GM12878 (cell line): ENCODE data around the gene RIN2. TPM values are rescaled to one million over a fixed set of nuclear protein-coding genes. Genes with fewer than 3 reads are reported as not detected.

Experiments
- ATAC-seq: fragments of 200-7000 bp; cut with Tn5 transposase; 3 replicates; pipeline ENCODE4 v1.9.1; 2020; ENCODE audit warnings: mild to moderate bottlenecking, moderate library complexity
- BruUV-seq: library from RNA; stranded (reverse); fragments of 400-500 nt; replicated peaks from 2 replicates; lab custom pipeline; 2021; lab: Mats Ljungman, UMichigan
- CTCF ChIA-PET: fragments of 300-600 bp; sonication (Branson Sonifier 250); formaldehyde crosslinking; extraction: SDS; loops from one replicate; lab custom pipeline; 2021; ENCODE audit warnings: inconsistent platforms; lab: Yijun Ruan, JAX
- POLR2A ChIA-PET: fragments of 350-600 bp; formaldehyde crosslinking; extraction: SDS; loops from one replicate; lab custom pipeline; 2021; ENCODE audit warnings: inconsistent platforms; lab: Charles Lee
- RAD21 ChIA-PET: fragments of 300-600 bp; sonication (Branson Sonifier 250); formaldehyde crosslinking; loops from one replicate; lab custom pipeline; 2023; ENCODE audit warnings: antibody characterized with exemption; ENCODE audit not compliant: unreplicated experiment; lab: Charles Lee
- SMC1A ChIA-PET: fragments of 300-600 bp; sonication (Branson Sonifier 250); formaldehyde crosslinking; loops from one replicate; lab custom pipeline; 2023; ENCODE audit not compliant: unreplicated experiment, uncharacterized antibody; lab: Charles Lee
- DNase-seq: peaks from one replicate; pipeline ENCODE4 v3.0.0-alpha.2; 2011; ENCODE audit warnings: low read depth, low spot score
- FAIRE-seq: peaks from 3 replicates; lab custom pipeline; 2011; peaks lifted over from hg19 to GRCh38; lab: Jason Lieb, UNC
- H2AFZ ChIP-seq: 2 replicates; pipeline ENCODE4 v1.6.0; 2011; ENCODE audit warnings: low read depth, low read length, control low read depth; ENCODE audit not compliant: control insufficient read depth
- H3K27ac ChIP-seq: 2 replicates; pipeline ENCODE4 v1.5.1; 2011; ENCODE audit warnings: control low read depth; ENCODE audit not compliant: control insufficient read depth, insufficient read depth
- H3K27me3 ChIP-seq, 2 experiments: replicated peaks in 1 of 2; 2 replicates each; pipeline versions ENCODE4 v1.6.0 to v1.6.1; 2011; ENCODE audit warnings: low read length in 1 of 2; ENCODE audit not compliant: control insufficient read depth in 2 of 2, insufficient read depth in 2 of 2
- H3K36me3 ChIP-seq, 2 experiments: 2 replicates each; pipeline ENCODE4 v1.5.1; 2011; ENCODE audit warnings: low read length in 1 of 2; ENCODE audit not compliant: control insufficient read depth in 2 of 2, insufficient read depth in 2 of 2
- H3K4me1 ChIP-seq: 2 replicates; pipeline ENCODE4 v1.6.1; 2011; ENCODE audit warnings: mild to moderate bottlenecking, low read length, moderate library complexity, mixed read lengths; ENCODE audit not compliant: control insufficient read depth, insufficient read depth
- H3K4me2 ChIP-seq: 2 replicates; pipeline ENCODE4 v1.6.0; 2011; ENCODE audit warnings: control low read depth; ENCODE audit not compliant: control insufficient read depth, insufficient read depth
- H3K4me3 ChIP-seq: fragments of 200-600 bp; sonication (generic); 2 replicates; pipeline ENCODE4 v1.5.1; 2016
- H3K79me2 ChIP-seq: 2 replicates; pipeline ENCODE4 v1.6.0; 2011; ENCODE audit warnings: low read length; ENCODE audit not compliant: control insufficient read depth, insufficient read depth
- H3K9ac ChIP-seq: 2 replicates; pipeline ENCODE4 v1.8.0; 2011; ENCODE audit warnings: low read length, control low read depth, mixed read lengths; ENCODE audit not compliant: control insufficient read depth, insufficient read depth
- H3K9me3 ChIP-seq: replicated peaks from 3 replicates; pipeline ENCODE4 v1.5.1; 2011; ENCODE audit warnings: mild to moderate bottlenecking, low read length; ENCODE audit not compliant: control insufficient read depth, insufficient read depth
- H4K20me1 ChIP-seq: 2 replicates; pipeline ENCODE4 v1.6.0; 2011; ENCODE audit not compliant: control insufficient read depth, insufficient read depth
- CBX5 ChIP-seq: sonication (generic); IDR thresholded peaks from 2 replicates; pipeline ENCODE4 v1.6.1; 2016; ENCODE audit warnings: low read depth, moderate library complexity, mild to moderate bottlenecking, inconsistent platforms
- ELK1 ChIP-seq: IDR thresholded peaks from 2 replicates; pipeline ENCODE4 v1.6.1; 2012; ENCODE audit warnings: low read depth, low read length, improper control_type of control experiment
- FOXK2 ChIP-seq: fragments of 450-650 bp; IDR thresholded peaks from 2 replicates; pipeline ENCODE4 v1.6.1; 2017; ENCODE audit warnings: mild to moderate bottlenecking, moderate library complexity
- PAX5 ChIP-seq: IDR thresholded peaks from 2 replicates; pipeline ENCODE4 v1.6.1; 2011; ENCODE audit warnings: low read depth, low read length, borderline replicate concordance
- ZZZ3 ChIP-seq: IDR thresholded peaks from 2 replicates; pipeline ENCODE4 v1.6.1; 2011; ENCODE audit warnings: low read depth; ENCODE audit not compliant: control insufficient read depth, insufficient read length
- WGBS: methylation state at CpG from one replicate; pipeline ENCODE4 v1.1.6; 2016; ENCODE audit warnings: low lambda C conversion rate; ENCODE audit not compliant: insufficient replicate concordance, insufficient coverage; ENCODE audit errors: missing lambda C conversion rate; 5-methylcytosine and 5-hydroxymethylcytosine counted together
- in situ Hi-C: fragments of 300-500 bp; cut with MboI; formaldehyde crosslinking; loops from 9 replicates; pipeline ENCODE4 v1.14.3; 2018; ENCODE audit warnings: mixed read lengths
- intact Hi-C: fragments of 100-400 bp; cut with micrococcal nuclease; formaldehyde crosslinking; loops from one replicate; pipeline ENCODE4 v1.14.2; 2022; ENCODE audit not compliant: unreplicated experiment
- polyA plus RNA-seq, 11 experiments: library from polyadenylated mRNA; depleted of rRNA in 4 of 11; unstranded in 6 of 11; stranded (reverse) in 5 of 11; fragments of >200 nt; fragmentation: Nextera tagmentation in 4 of 11; fragmentation: Illumina TruSeq in 1 of 11; extraction: Ambion mirVana in 4 of 11; extraction: Trizol in 1 of 11; gene quantifications; 1 replicate in 1 of 11; 2 replicates in 10 of 11; pipeline versions ENCODE4 v1.2.1 to v1.2.3, GENCODE V29; 2011 to 2016; ENCODE audit warnings: inconsistent platforms in 2 of 11, missing spikeins in 2 of 11, low read depth in 1 of 11
- total RNA-seq, 4 experiments: library from RNA; depleted of rRNA in 3 of 4; stranded (reverse); fragments of >200 nt in 3 of 4; fragmentation: Illumina TruSeq in 1 of 4; extraction: Trizol in 1 of 4; gene quantifications; 2 replicates each; pipeline versions ENCODE4 v1.2.1 to v1.2.3, GENCODE V29; 2013 to 2021
- TF ChIP-seq, protein P1 (sequence below): fragments of 450-650 bp; IDR thresholded peaks from 2 replicates; pipeline ENCODE4 v1.6.1; 2014; ENCODE audit warnings: mild to moderate bottlenecking

Gene RIN2
- total and polyA plus RNA-seq, 10 of the 15 experiments (the other 5 are each of a cell fraction or from before 2014, with no cell fraction given), result 0.68 to 8.5 (median 4.5) TPM

DNA sequence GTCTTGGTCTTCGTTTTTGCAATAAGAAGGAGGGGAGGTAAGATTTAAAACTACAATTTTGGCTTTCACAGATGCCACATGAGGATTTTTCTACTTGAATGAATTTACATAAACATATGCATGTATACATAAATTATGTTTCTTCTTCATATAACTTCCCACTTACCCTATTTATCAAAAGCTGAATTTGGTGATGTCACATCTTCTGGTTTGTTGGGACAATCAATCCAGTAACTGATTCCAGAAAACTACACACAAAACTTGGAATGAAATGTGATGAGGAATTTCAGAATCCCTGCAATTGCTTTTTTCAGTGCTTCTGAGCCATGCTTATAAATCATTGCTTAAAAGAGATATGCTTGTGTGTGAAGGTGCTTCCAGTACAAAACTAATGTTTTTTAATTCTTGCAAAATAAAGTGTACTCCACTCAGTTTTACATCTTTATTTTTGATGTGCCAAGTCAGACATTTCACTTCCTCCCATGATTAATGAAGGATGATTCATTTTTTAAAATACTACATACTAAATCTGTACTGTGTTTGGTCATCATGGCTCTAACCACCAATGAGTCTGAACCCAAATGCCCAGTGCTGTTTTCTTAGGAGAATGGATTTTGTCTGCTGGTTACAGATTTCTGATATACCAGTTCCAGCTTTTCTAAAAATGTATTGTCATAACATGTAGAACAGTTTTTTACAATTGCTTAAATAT, 32.1 kb upstream of the RIN2 start:
- no peak for FAIRE-seq
- intact Hi-C loops, result no loop called here

More for the DNA sequence above, 32.1 kb upstream of the RIN2 start:
- Histone ChIP-seq H4K20me1 (no peaks in the 10 kb centered on the region), H3K9me3 (no peaks in the 10 kb centered on the region), H3K4me1 (no peaks in the 10 kb centered on the region; the same call in 1 of the 2 replicates), H3K79me2 (no peaks in the 10 kb centered on the region), H3K4me2 (no peak overlapping the region), H3K36me3 (no peaks in the 10 kb centered on the region), H3K27ac (no peak overlapping the region), H3K4me3 (no peak overlapping the region), H3K27me3 (no peaks in the 10 kb centered on the region), H2AFZ (no peak overlapping the region), H3K9ac (no peak overlapping the region)
- ChIA-PET CTCF (interaction anchor here (1.4 kb wide), 1 partner anchor 54 kb away, joined by 3 read pairs; no protein-coding TSS in a partner anchor), POLR2A (interaction anchor here (0.5 kb wide), 1 partner anchor 12 kb away, joined by 4 read pairs; no protein-coding TSS in a partner anchor), RAD21 (no interaction called here), SMC1A (interaction anchor here (1.0 to 4.5 kb wide), 4 partner anchors 11 to 25 kb away, joined by 3 to 23 read pairs (median 6); no protein-coding TSS in a partner anchor)
- TF ChIP-seq CBX5 (no peak), ELK1 (no peak), PAX5 (no peak), ZZZ3 (no peak), FOXK2 (no peak)
- TF ChIP-seq, protein P1, sequence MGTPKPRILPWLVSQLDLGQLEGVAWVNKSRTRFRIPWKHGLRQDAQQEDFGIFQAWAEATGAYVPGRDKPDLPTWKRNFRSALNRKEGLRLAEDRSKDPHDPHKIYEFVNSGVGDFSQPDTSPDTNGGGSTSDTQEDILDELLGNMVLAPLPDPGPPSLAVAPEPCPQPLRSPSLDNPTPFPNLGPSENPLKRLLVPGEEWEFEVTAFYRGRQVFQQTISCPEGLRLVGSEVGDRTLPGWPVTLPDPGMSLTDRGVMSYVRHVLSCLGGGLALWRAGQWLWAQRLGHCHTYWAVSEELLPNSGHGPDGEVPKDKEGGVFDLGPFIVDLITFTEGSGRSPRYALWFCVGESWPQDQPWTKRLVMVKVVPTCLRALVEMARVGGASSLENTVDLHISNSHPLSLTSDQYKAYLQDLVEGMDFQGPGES, result no peak
- BruUV-seq, result no TSS peak
- ATAC-seq (no peak; the same call in 2 of the 3 replicates), DNase-seq (no peak)
- 5% methylated on average over 1 of the region's 1 CpG for WGBS
- in situ Hi-C loops, result no loop called here
